ENCODE measurements around the gene CACNA1A. TPM values are rescaled to one million over a fixed set of nuclear protein-coding genes. Genes with fewer than 3 reads are reported as not detected.
"Not testable (repeated sequence)": the region's sequence is repeated elsewhere in the genome, so short reads cannot be mapped to it uniquely, and the experiment has no call there.

The CACNA1A gene
- total RNA-seq, 4 donors from 2014 or later, result 0.33 to 0.75 (median 0.43) TPM

GRCh38 chr19:13189600-13189999 is 316.7 kb downstream of the CACNA1A start:
- Histone ChIP-seq H3K27ac (replicated peaks in 1 of 4) (no peak overlapping the region), H3K27me3 (no peaks in the 10 kb centered on the region), H3K4me3 (no peak overlapping the region), H3K36me3 (no peaks in the 10 kb centered on the region), H3K4me1 (peaks cover 0 to 3% (median 0%) of the 10 kb centered on the region in 4 donors), H3K9me3 (no peaks in the 10 kb centered on the region)
- DNase-seq (ENCODE audit: extremely low spot score), result no peak
- TF ChIP-seq POLR2A (IDR thresholded peaks at IDR 0.05; ENCODE audit: low read depth), result no peak
- TF ChIP-seq EP300 (IDR thresholded peaks at IDR 0.05), result no peak
- TF ChIP-seq CTCF (IDR thresholded peaks at IDR 0.05), result no peak
- TF ChIP-seq POLR2AphosphoS5 (IDR thresholded peaks at IDR 0.05), result no peak
- intact Hi-C loops (cut with DNase I), result no loop called here
- 87% methylated on average over 4 of the region's 4 CpGs for WGBS

GRCh38 chr19:13187419-13187818 is 318.9 kb downstream of the CACNA1A start:
- H3K36me3 ChIP-seq, result no peaks in the 10 kb centered on the region
- H3K4me3 ChIP-seq, result no peak overlapping the region
- DNase-seq (ENCODE audit: extremely low spot score), result no peak
- 95% methylated on average over 4 of the region's 4 CpGs for WGBS
- H3K27ac ChIP-seq (replicated peaks in 1 of 4), result no peak overlapping the region
- intact Hi-C loops (cut with DNase I), result no loop called here
- H3K9me3 ChIP-seq, result no peaks in the 10 kb centered on the region
- no peaks in the 10 kb centered on the region for H3K27me3 ChIP-seq
- TF ChIP-seq EP300 (IDR thresholded peaks at IDR 0.05) (no peak), POLR2A (IDR thresholded peaks at IDR 0.05; ENCODE audit: low read depth) (no peak), POLR2AphosphoS5 (IDR thresholded peaks at IDR 0.05) (no peak), CTCF (IDR thresholded peaks at IDR 0.05) (no peak)
- no peaks in the 10 kb centered on the region for H3K4me1 ChIP-seq

- intact Hi-C loops (cut with DNase I); H3K9me3 ChIP-seq; H3K4me1 ChIP-seq; H3K27ac ChIP-seq (replicated peaks in 1 of 4); H3K4me3 ChIP-seq; H3K36me3 ChIP-seq; DNase-seq (ENCODE audit: extremely low spot score); H3K27me3 ChIP-seq: not testable (repeated sequence)
- 95% methylated on average over 8 of the region's 38 CpGs for WGBS
Measured at GRCh38 chr19:13186688-13187087, 319.6 kb downstream of the CACNA1A start.

GRCh38 chr19:13185763-13186657 is 320.3 kb downstream of the CACNA1A start:
- intact Hi-C loops (cut with DNase I); H3K27me3 ChIP-seq; H3K27ac ChIP-seq (replicated peaks in 1 of 4); DNase-seq (ENCODE audit: extremely low spot score); H3K36me3 ChIP-seq; H3K9me3 ChIP-seq; H3K4me3 ChIP-seq: not testable (repeated sequence)
- H3K4me1 ChIP-seq, result peaks cover 9 to 14% (median 13%) of the 10 kb centered on the region in 4 donors
- WGBS, result 73% methylated on average over 22 of the region's 22 CpGs

- H3K27ac ChIP-seq (replicated peaks in 1 of 4); H3K27me3 ChIP-seq; H3K4me3 ChIP-seq; DNase-seq (ENCODE audit: extremely low spot score); intact Hi-C loops (cut with DNase I); H3K9me3 ChIP-seq; H3K36me3 ChIP-seq: not testable (repeated sequence)
- peaks cover 9 to 15% (median 14%) of the 10 kb centered on the region in 4 donors for H3K4me1 ChIP-seq
- 87% methylated on average over 23 of the region's 23 CpGs for WGBS
Measured at GRCh38 chr19:13184926-13185325, 321.4 kb downstream of the CACNA1A start.

- H3K27me3 ChIP-seq, result no peaks in the 10 kb centered on the region
- intact Hi-C loops (cut with DNase I), result no loop called here
- WGBS, result 4% methylated on average over 8 of the region's 16 CpGs
- no peaks in the 10 kb centered on the region for H3K9me3 ChIP-seq
- no peaks in the 10 kb centered on the region for H3K36me3 ChIP-seq
- peak overlapping the region; percentile 28 to 51 (median 36) for H3K27ac ChIP-seq (replicated peaks in 1 of 4)
- no peak overlapping the region for H3K4me3 ChIP-seq
- TF ChIP-seq POLR2A (IDR thresholded peaks at IDR 0.05; ENCODE audit: low read depth) (no peak), CTCF (IDR thresholded peaks at IDR 0.05) (no peak), EP300 (IDR thresholded peaks at IDR 0.05) (no peak), POLR2AphosphoS5 (IDR thresholded peaks at IDR 0.05) (peak; percentile 8 to 50)
- peaks cover 9 to 15% (median 14%) of the 10 kb centered on the region in 4 donors for H3K4me1 ChIP-seq
- no peak for DNase-seq (ENCODE audit: extremely low spot score)
Measured at GRCh38 chr19:13181747-13182388, 324.4 kb downstream of the CACNA1A start.

GRCh38 chr19:13178291-13178690 is 328.0 kb downstream of the CACNA1A start:
- 96% methylated on average over 10 of the region's 10 CpGs for WGBS
- DNase-seq (ENCODE audit: extremely low spot score); H3K27ac ChIP-seq (replicated peaks in 1 of 4); H3K4me3 ChIP-seq; H3K36me3 ChIP-seq; intact Hi-C loops (cut with DNase I); H3K27me3 ChIP-seq; H3K9me3 ChIP-seq: not testable (repeated sequence)
- H3K4me1 ChIP-seq, result peaks cover 10 to 15% (median 14%) of the 10 kb centered on the region in 4 donors

GRCh38 chr19:13177584-13177983 is 328.7 kb downstream of the CACNA1A start:
- intact Hi-C loops (cut with DNase I); H3K27ac ChIP-seq (replicated peaks in 1 of 4); H3K9me3 ChIP-seq; H3K36me3 ChIP-seq; H3K27me3 ChIP-seq; H3K4me3 ChIP-seq; DNase-seq (ENCODE audit: extremely low spot score): not testable (repeated sequence)
- WGBS, result 91% methylated on average over 5 of the region's 5 CpGs
- peaks cover 17 to 22% (median 21%) of the 10 kb centered on the region in 4 donors for H3K4me1 ChIP-seq

All from esophagus muscularis mucosa (tissue), 4 donors.